ENCODE results near the gene MALRD1.

DNA sequence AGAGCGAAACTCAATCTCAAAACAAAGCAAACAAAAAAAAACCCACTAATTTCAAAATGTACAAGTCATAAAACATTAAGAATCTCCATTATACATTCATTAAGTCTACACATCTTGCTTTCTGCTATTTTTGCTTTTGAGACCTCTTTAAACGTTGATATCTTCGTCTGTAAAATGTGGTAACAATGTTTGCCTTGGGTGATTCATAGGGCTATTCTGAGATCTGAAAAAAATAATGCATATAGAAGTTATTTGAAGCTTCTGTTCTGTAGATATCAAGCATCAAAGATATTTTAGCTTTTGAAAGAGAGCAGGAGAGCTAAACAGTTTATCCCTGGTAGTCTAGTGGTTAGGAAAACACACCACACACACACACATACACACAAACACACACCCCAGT, 609.5 kb downstream of the MALRD1 start:
- TF ChIP-seq POLR2AphosphoS5 (IDR thresholded peaks at IDR 0.05): no peak
- TF ChIP-seq CTCF (IDR thresholded peaks at IDR 0.05 in 8 of 11, conservative IDR thresholded peaks at IDR 0.05 in 3 of 11): no peak
- TF ChIP-seq POLR2A (IDR thresholded peaks at IDR 0.05): no peak
